ENCODE data around the gene TUFT1.

DNA sequence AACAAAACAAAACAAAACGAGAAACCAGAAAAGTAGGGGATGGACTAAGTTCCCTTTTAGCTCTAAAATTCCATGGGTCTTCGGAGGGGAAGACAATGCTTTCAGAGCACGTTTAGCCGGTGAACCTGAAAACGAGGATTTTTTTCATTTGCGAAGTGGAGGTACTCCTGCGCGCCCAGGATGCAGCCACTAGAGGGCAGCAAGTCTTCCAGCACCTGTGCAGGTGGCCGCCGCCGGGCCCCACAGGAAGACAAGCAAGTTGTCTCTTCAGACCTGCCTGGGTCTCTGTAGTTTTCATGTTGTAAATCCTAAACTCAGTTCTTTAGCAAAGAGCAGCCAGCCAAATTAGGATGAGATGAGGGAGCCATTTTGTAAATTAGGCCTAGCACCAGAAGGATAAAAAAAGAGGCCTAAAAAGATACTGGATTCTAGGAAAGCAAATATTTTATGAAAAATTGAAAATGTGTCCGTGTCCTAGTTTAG, 54.1 kb downstream of the TUFT1 start:
- no peak for TF ChIP-seq EZH2 (IDR thresholded peaks at IDR 0.05; ENCODE audit: borderline replicate concordance, control insufficient read depth, low read depth, low read length)
- TF ChIP-seq, protein P1, sequence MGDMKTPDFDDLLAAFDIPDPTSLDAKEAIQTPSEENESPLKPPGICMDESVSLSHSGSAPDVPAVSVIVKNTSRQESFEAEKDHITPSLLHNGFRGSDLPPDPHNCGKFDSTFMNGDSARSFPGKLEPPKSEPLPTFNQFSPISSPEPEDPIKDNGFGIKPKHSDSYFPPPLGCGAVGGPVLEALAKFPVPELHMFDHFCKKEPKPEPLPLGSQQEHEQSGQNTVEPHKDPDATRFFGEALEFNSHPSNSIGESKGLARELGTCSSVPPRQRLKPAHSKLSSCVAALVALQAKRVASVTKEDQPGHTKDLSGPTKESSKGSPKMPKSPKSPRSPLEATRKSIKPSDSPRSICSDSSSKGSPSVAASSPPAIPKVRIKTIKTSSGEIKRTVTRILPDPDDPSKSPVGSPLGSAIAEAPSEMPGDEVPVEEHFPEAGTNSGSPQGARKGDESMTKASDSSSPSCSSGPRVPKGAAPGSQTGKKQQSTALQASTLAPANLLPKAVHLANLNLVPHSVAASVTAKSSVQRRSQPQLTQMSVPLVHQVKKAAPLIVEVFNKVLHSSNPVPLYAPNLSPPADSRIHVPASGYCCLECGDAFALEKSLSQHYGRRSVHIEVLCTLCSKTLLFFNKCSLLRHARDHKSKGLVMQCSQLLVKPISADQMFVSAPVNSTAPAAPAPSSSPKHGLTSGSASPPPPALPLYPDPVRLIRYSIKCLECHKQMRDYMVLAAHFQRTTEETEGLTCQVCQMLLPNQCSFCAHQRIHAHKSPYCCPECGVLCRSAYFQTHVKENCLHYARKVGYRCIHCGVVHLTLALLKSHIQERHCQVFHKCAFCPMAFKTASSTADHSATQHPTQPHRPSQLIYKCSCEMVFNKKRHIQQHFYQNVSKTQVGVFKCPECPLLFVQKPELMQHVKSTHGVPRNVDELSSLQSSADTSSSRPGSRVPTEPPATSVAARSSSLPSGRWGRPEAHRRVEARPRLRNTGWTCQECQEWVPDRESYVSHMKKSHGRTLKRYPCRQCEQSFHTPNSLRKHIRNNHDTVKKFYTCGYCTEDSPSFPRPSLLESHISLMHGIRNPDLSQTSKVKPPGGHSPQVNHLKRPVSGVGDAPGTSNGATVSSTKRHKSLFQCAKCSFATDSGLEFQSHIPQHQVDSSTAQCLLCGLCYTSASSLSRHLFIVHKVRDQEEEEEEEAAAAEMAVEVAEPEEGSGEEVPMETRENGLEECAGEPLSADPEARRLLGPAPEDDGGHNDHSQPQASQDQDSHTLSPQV (IDR thresholded peaks at IDR 0.05): no peak

All from GM12878 (cell line).